ENCODE results near the gene ZNF683.
"Not testable (repeated sequence)": the region's sequence is repeated elsewhere in the genome, so short reads cannot be mapped to it uniquely, and the experiment has no call there.

Gene ZNF683

DNA sequence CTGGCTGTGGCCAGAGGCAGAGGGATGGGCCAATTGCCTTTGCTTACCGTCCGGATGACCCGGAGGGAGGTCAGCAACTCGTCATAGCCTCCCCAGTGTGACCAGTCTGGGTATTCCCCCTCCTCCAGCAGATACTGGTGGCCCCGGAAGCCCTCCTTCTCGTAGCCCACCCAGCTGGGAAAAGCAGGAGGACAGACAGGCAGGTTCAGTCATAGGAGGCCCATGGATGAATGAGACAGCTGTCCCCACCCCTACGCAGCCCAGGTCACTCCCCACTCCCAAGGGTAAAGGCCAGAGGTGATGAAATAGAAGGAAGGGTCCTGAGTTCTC lies 35.4 kb downstream of the ZNF683 start:
- DNase-seq (ENCODE audit: low read depth in 2 of 2): no peak

DNA sequence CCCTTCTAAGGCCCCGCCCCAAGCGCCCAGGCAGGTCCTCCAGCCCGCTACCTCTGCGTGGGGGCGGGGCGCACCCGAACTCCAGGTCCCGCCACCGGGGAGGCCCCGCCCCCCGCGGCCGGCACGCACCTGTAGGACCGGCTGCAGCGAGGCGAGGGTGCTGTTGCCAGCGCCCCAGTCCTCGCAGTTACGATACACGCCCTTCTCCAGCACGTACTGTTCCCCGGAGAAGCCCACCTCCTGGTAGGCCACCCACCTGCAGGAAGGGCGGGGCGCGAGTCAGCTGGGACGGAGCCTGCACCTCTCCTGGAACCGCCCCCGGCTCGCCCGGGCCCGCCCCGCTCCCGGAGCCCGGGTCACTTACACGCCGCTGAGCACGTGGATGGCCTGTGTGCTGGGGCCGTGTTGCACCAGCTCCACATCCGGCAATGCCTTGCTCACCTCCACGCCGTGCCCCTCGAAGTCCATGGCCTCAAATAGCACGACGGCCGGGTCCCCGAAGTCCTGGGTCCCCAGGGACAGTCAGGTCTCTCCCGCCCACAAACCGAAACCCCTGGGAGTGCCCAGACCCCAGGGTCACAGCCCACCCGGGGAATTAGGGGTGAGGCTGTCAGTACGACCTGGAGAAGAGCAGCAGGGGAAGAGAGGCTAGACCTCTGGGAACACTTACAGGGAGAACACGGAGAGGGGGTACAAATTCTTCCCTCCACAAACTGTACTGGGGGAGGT lies 35.9 kb downstream of the ZNF683 start:
- DNase-seq (ENCODE audit: low read depth in 2 of 2): peak; percentile 64 to 77

DNA sequence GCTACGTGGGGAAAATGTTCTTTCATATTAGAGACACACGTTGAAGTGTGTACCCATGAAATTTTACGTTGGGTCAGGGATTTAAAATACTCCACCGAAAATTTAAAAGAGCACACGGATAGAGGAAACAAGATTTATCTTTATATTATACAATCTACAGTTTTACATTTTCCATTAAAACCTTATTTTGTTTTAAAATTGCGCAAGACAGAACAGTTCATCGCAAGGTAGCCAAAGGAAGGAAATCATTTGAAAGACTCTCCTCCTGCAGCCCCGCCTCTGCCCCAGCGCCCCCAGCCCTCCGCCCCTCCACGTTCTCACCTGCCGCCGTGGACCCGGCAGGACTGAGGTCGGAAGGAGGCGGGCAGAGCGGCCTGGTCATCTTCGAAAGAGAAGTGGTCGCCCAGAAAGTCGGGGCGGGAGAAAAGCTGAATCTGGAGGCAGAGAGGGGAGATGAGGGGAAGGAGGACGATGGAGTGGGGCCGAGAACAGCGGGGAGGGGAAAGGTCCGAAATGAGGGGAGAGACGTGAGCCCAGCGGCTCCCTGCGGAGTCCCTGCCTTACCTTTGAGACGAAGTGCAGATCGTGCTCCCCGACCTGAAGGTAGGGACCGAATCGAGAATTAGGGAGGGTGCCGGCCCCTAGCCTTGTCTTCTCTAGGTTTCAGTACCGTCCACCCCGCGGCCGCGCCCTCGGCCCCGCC lies 36.6 kb downstream of the ZNF683 start:
- DNase-seq (ENCODE audit: low read depth in 2 of 2): no peak

DNA sequence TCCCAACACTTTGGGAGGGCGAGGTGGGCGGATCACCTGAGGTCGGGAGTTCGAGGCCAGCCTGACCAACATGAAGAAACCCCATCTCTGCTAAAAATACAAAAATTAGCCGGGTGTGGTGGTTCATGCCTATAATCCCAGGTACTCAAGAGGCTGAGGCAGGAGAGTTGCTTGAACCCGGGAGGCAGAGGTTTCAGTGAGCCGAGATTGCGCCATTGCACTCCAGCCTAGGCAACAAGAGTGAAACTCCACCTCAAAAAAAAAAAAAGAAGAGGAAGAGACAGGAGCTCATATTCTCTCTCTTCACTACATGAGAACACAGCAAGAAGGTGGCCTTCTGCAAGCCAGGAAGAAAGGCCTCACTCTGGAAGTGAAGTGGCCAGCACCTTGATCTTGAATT lies 39.2 kb downstream of the ZNF683 start:
- not testable (repeated sequence) for DNase-seq (ENCODE audit: low read depth in 2 of 2)

DNA sequence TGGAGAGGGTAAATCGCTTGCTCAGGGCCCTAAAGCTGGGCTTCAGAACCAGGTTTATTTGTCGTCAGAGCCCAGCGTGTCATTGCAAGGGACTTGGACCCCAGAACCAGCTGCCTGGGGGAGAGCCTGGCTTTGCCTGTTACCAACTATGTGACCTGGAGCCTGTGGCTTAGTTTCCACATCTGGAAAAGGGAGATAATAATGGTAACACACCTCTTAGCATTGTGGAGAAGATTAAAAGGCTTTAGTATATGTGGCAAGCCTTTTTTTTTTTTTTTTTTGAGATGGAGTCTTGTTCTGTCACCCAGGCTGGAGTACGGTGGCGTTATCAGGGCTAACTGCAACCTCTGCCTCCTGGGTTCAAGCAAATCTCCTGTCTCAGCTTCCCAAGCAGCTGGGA lies 42.3 kb downstream of the ZNF683 start:
- no peak for DNase-seq (ENCODE audit: low read depth in 2 of 2)

DNA sequence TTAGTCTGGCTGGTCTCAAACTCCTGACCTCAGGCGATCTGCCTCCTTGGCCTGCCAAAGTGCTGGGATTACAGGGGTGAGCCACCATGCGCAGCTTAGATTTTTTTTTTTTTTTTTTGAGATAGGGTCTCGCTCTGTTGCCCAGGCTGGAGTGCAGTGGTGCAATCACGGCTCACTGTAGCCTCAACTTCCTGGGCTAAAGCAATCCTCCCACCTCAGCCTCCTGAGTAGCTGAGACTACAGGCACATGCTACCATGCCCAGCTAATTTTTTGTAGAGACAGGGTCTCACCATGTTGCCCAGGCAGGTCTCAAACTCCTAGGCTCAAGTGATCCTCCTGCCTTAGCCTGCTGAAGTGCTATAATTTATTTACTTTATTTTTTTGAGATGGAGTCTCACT lies 43.2 kb downstream of the ZNF683 start:
- not testable (repeated sequence) for DNase-seq (ENCODE audit: low read depth in 2 of 2)

DNA sequence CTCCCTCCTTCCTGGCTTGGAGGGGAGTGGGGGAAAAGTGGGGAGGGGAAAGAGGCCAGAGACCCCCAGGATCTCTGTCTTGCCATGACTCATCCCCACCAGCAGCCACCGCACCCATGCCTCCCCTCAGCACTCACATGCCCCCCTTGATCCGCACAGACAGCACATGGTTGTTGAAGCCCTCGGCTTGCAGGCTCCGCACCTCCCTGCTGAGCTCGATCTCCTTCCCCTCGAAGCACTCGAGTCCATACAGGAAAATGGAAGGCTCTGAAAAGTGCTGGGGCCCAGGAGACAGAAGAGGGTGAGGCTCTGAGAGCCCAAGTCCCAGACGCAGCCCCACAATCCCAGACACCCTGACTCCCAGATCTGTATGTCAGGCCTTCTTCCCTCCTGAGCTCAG lies 44.0 kb downstream of the ZNF683 start:
- no peak for DNase-seq (ENCODE audit: low read depth in 2 of 2)

DNA sequence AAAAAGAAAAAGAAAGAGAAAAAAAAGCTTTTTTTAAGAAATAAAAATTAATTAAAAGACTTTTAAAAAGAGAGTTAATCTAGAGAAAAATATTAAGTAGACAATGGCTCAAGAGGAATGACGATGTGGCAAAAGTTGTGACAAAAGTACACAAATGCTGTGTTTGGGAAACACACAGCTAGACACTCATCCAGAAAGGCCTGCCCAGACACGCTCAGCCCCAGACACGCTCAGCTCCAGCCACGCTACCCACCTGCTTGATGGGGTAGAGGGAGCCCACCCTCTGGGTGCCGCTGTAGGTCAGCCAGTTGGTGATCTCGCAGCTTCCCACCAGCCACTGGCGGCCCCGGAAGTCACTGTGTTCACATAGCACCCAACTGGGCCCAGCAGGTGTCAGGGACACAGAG lies 44.6 kb downstream of the ZNF683 start:
- DNase-seq (ENCODE audit: low read depth in 2 of 2): no peak

DNA sequence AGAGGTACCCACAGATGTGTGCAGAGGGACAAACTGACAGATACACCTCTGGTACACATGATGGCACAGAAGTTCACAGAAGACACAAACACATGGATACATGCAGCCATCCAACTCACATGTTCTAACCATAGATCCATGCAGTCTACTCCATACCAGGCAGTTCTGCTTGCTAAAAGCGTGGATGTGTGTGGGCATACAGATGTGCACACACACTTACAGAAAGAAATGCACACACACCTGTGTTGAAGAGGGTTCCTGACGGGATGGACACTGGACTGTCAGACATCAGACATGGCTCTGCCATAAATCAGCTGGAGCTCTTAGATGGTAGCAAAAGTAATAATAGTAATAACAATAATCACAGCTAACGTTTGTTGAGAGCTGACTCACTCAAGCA lies 48.0 kb downstream of the ZNF683 start:
- no peak for DNase-seq (ENCODE audit: low read depth in 2 of 2)

DNA sequence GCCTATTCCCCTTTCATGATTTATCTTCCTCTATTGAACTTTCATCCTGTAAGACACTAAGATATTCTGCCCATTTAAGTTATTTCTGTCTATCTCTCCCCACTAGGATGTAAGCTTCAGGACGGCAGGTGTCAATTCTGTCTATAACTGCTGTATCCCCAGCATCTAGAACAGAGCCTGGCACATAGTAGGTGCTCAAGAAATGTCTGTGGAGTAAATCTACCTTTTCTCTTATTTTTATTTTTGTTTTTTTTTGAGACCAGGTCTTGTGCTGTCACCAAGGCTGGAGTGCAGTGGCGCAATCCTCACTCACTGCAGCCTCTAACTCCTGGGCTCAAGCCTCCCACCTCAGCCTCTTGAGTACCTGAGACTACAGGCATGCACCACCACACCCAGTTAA lies 49.2 kb downstream of the ZNF683 start:
- DNase-seq (ENCODE audit: low read depth in 2 of 2): no peak

DNA sequence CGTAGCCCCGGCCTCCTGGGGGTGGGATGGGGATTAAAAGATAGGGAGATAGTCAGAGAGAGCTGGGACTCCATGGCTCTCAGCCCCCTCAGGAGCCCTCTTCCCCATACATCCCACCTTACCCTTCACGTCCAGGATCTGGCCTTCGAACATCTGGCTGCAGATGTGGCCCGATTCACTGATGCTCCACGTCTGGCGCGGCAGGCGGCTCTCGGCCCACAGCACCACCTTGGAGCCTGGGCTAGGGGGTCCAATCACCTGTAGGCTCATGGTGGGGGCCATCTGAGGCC lies 50.6 kb downstream of the ZNF683 start:
- no peak for DNase-seq (ENCODE audit: low read depth in 2 of 2)

DNA sequence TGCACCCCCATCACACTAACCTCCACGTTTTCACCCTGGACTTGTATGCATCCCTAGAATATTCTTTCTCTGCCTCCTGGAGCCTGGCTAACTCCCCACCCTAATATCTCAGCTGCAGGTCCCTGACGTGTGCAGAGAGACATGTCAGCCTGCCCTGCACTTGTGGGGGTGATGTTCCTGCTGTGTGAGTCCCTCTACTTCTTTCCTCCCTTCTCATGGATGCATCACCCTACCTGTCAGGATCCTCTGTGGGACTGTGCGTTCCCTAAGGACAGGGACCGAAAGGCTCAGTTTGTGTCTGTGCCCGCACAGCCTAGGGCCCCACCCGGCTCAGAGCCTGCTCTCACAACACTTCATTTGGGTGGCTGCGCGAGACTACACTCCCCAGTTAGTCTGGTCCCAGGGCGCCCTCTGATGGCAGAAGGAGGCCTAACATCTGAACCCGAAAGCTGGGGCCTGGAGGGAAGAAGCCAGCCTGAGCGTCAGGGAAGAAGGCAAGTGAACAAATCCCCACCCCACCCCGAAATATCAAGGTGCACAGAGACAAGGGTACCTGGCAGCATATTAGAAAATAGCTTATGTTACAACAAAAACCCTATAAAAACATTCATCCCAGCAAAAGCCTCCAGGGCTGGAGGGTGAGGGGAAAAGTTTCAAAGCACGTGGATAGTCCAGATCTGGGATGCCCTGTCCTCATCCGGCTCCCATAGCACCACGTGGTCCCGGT lies 51.1 kb downstream of the ZNF683 start:
- peak; percentile 88 to 97 for DNase-seq (ENCODE audit: low read depth in 2 of 2)

DNA sequence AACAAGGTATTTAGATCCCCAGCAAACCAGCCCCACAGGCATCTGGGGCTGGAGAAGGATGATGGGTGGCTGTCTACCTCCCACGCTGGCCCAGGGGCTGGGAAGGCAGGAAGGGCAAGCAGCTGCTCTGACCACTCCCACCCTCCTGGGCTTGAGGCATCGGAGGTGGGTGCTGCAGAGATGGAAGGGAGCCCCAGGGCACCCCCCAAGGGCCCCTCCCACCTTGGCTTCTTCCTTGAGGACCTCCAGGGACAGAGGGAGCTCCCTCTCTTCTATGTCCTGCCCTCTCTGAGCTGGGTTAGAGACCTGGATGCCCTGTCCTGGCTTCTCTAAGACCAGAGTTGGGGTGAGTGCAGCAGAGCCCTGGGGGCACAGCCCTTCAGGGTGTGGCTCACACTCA lies 51.7 kb downstream of the ZNF683 start:
- DNase-seq (ENCODE audit: low read depth in 2 of 2): no peak

DNA sequence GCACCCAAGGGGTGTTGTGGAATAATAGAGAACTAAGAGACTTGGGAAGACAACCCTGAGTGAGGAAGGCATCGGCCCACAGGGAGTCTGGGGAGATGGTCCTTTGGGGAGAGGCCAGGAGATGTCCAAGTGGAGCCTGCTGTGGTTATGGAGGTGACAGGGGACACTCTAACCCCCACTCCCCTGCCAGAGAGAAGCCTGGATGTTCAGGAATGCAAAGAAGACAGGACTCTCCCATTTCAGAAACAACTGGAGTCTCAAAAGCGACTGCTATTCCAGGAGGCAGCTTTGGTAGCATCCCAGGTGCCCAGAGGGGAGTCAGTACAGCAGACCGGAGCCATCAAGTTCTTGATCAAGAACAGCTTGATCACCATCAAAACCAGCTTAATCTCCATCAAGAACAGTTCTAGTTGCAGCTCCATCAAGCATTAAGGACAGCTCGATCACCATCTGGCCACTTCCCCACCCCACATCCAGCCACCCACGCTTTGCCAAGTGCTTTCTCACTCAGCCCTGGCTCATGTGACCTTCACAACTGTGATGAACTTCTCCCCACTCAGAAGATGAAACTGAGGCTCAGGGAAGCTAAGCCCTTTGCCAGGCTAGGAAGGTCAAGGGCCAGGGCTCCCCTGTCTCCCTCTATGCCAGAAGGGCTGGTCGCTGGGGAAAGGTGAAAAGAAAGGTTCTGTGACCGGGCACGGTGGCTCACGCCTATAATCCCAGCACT lies 54.0 kb downstream of the ZNF683 start:
- no peak for DNase-seq (ENCODE audit: low read depth in 2 of 2)

DNA sequence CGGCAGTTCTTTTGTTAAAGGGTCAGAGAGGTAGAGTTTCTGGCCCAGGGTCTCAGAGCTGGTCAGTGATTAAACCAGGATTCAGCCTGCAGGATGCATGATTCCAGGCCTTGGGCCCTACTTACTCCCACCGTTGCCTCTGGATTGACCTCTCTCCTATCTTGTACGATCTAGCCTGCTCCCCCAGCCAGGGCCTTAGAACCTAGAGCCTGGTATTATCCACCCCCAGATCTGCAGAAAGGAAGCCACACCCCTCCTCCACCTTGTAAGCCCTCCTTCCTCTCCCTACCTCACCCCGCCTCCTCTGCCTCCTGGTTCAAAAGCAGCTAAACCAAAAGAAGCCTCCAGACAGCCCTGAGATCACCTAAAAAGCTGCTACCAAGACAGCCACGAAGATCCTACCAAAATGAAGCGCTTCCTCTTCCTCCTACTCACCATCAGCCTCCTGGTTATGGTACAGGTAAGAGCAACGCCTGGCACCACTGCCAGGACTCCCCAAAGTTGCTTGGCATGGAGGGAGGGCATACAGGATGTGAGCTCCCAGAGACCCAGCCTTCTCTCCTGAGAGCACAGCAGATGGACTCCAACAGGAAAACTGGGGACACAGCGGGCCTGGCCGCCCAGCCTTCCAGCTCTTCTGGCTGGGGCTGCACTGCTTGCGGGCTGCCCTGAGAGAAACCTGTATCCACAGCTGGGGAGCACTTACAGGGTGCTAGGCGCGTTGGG lies 54.8 kb downstream of the ZNF683 start, which contains the start of gene CD52:
Gene CD52 (plus strand): TSS at position 347 of the 726 bp plus-strand sequence. CDS start 60 bp downstream, at position 407.
- DNase-seq (ENCODE audit: low read depth in 2 of 2): peak in 1 of 2 donors; percentile 28

DNA sequence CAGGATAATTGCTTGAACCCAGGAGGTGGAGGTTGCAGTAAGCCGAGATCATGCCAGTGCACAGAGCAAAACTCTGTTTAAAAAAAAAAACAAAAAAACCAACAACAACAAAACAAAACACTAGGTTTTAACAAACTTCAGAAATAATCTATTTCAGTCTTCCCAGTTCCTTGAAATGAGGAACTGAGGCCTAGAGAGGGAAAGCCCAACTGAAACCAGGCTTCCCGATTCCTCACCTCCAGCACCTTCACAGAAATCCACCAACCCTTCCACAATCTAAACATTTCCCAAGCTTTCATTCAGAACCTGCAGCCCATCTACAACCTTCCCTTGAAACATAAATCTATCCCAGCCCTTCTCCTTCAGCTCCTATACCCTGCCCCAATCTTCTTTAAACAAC lies 55.4 kb downstream of the ZNF683 start:
- no peak for DNase-seq (ENCODE audit: low read depth in 2 of 2)

DNA sequence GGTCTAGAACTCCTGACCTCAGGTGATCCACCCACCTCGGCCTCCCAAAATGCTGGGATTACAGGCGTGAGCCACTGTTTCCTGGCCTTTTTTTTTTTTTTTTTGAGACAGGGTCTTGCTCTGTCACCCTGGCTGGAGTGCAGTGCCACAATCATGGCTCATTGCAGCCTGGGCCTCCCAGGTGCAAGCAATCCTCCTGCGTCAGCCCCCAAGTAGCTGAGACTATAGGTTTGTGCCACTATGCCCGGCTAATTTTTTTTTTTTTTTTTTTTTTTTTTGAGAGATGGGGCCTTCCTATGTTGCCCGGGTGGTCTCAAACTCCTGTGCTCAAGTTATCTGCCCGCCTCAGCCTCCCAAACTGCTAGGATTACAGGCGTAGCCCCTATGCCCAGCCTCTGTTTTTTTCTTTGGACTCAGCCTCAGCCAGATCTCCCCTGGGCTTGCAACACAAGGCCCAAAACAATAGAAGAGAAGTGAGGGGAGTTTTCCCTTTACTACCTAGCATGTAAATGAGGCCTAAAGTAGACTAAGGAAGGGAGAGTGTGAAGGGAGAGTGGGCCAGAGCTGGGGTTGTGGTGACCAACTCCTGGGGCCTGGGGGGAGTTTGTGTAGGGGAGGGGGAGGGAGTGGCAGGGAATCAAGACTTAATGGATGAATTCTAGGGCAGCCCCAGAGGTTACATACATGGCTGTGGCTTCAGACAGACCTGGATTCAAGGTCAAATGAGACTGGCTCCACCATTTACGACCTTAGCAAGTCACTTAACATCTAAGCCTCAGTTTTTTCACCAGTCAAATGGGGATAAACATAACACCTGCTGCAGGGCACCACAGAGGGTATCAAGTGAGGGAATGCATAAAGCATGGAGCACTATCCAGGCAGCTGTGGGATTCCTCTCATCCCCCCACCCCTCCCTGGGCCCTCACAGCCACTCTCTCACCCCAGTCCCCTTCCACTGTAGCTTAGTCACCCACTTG lies 56.4 kb downstream of the ZNF683 start:
- no peak for DNase-seq (ENCODE audit: low read depth in 2 of 2)

DNA sequence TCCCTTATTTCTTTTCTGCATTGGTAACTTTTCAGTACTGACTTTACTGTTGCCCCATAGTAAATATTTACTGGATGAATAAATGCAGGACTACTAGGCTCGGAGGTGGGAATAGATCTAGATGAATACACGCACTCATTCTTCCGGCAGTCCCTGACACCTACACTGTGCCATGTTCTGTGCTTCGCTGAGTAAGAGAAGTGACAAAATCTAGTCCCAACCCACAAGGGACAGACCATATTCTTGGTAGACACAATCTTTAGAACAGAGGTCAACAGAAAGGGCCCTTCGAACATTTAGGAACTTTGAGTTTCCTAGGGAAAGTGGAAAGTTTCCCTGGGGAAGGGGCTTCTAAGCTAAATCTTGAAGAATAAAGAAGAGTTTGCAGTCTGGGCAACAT lies 58.0 kb downstream of the ZNF683 start:
- no peak for DNase-seq (ENCODE audit: low read depth in 2 of 2)
